ENCODE measurements around the gene KRTAP6-3. TPM values are rescaled to one million over a fixed set of nuclear protein-coding genes. Genes with fewer than 3 reads are reported as not detected.

KRTAP6-3 gene
- polyA plus RNA-seq, 1 donor from 2014 or later = not detected

DNA sequence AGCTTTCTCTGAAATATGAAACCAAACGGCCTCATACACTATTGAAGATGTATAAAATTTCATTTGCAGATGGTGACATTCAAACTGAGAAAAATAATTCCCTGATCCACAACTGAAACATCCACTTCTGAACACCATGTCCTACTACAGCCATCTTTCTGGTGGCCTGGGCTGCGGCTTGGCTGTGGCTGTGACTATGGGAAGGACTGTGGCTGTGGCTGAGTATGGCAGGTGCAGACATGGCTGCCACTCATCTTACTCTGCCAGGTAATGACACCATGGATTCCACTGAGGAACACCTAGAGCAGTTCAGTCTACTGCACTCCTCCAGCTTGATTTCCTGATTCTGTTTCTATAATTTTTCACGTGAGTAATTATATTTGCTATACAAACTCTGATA, 28.3 kb downstream of the KRTAP6-3 start, which contains the start of gene KRTAP20-4:
TSS of gene KRTAP20-4 (plus strand) at position 106 of the 400 bp plus-strand sequence.
- Histone ChIP-seq H3K9ac (ENCODE audit: low read length) (no peak within 1 kb of the TSS), H3K4me2 (ENCODE audit: low read length) (no peak within 1 kb of the TSS), H3K79me2 (replicated peaks; ENCODE audit: insufficient read depth, low read length) (no peaks in the 10 kb centered on the region), H3K36me3 (ENCODE audit: insufficient read depth, low read length) (no peaks in the 10 kb centered on the region), H3K9me3 (ENCODE audit: low read length) (peaks cover 6% of the 10 kb centered on the region), H2AFZ (ENCODE audit: low read depth, low read length) (no peak within 1 kb of the TSS), H3K4me3 (ENCODE audit: low read length) (no peak within 1 kb of the TSS), H3K9me2 (ENCODE audit: insufficient read depth, low read length) (no peaks in the 10 kb centered on the region), H3K27me3 (ENCODE audit: insufficient read depth, low read depth, low read length) (no peaks in the 10 kb centered on the region), H4K20me1 (ENCODE audit: insufficient read depth) (no peaks in the 10 kb centered on the region), H3F3A (ENCODE audit: insufficient read depth, low read length, poor library complexity, severe bottlenecking) (no peaks in the 10 kb centered on the region), H3K27ac (ENCODE audit: low read length) (peak within 1 kb of the TSS; percentile 36)
- TF ChIP-seq MXI1 (conservative IDR thresholded peaks at IDR 0.05; ENCODE audit: poor library complexity, severe bottlenecking) (no peak), EZH2 (IDR thresholded peaks at IDR 0.05; ENCODE audit: borderline replicate concordance, insufficient read depth, low read length, poor library complexity, severe bottlenecking) (no peak), TAF1 (IDR thresholded peaks at IDR 0.05; ENCODE audit: low read depth) (no peak), RAD21 (conservative IDR thresholded peaks at IDR 0.05) (no peak), SMC3 (conservative IDR thresholded peaks at IDR 0.05; ENCODE audit: poor library complexity) (no peak), POLR2AphosphoS5 (IDR thresholded peaks at IDR 0.05) (no peak), REST (IDR thresholded peaks at IDR 0.05; ENCODE audit: borderline replicate concordance) (no peak), EP300 (conservative IDR thresholded peaks at IDR 0.05; ENCODE audit: poor library complexity, severe bottlenecking) (no peak), CTCF (IDR thresholded peaks at IDR 0.05; ENCODE audit: poor library complexity, severe bottlenecking) (no peak)

DNA sequence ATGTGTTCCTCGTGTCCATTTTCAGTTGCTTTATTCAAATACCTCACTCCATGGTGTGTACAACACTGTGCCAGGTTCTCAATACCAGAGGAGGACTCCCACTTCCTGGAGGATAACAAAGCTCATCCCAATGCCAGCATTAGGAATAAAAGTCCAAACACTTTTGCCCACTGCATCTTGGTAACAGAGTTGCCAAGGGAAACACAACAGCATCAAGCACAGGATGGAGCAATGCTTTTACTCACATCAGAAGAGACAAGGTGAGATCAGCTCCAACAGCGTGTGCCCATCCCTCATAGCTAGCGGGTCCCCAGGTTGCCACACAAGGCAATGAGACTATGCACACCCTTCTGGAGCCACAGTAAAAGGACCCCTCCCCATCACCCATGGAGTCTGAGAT, 31.1 kb downstream of the KRTAP6-3 start:
- no peak overlapping the region for H3K4me3 ChIP-seq (ENCODE audit: low read length)
- H3K79me2 ChIP-seq (replicated peaks; ENCODE audit: insufficient read depth, low read length) = no peaks in the 10 kb centered on the region
- H3F3A ChIP-seq (ENCODE audit: insufficient read depth, low read length, poor library complexity, severe bottlenecking) = no peaks in the 10 kb centered on the region
- TF ChIP-seq REST (IDR thresholded peaks at IDR 0.05; ENCODE audit: borderline replicate concordance) = no peak
- TF ChIP-seq EZH2 (IDR thresholded peaks at IDR 0.05; ENCODE audit: borderline replicate concordance, insufficient read depth, low read length, poor library complexity, severe bottlenecking) = no peak
- no peak for TF ChIP-seq SMC3 (conservative IDR thresholded peaks at IDR 0.05; ENCODE audit: poor library complexity)
- TF ChIP-seq MXI1 (conservative IDR thresholded peaks at IDR 0.05; ENCODE audit: poor library complexity, severe bottlenecking) = no peak
- no peak for TF ChIP-seq TAF1 (IDR thresholded peaks at IDR 0.05; ENCODE audit: low read depth)
- no peak for TF ChIP-seq RAD21 (conservative IDR thresholded peaks at IDR 0.05)
- TF ChIP-seq CTCF (IDR thresholded peaks at IDR 0.05; ENCODE audit: poor library complexity, severe bottlenecking) = no peak
- no peaks in the 10 kb centered on the region for H4K20me1 ChIP-seq (ENCODE audit: insufficient read depth)
- no peak overlapping the region for H3K27ac ChIP-seq (ENCODE audit: low read length)
- H3K27me3 ChIP-seq (ENCODE audit: insufficient read depth, low read depth, low read length) = no peaks in the 10 kb centered on the region
- no peaks in the 10 kb centered on the region for H3K36me3 ChIP-seq (ENCODE audit: insufficient read depth, low read length)
- H2AFZ ChIP-seq (ENCODE audit: low read depth, low read length) = no peak overlapping the region
- no peaks in the 10 kb centered on the region for H3K9me2 ChIP-seq (ENCODE audit: insufficient read depth, low read length)
- H3K4me2 ChIP-seq (ENCODE audit: low read length) = no peak overlapping the region
- no peak overlapping the region for H3K9ac ChIP-seq (ENCODE audit: low read length)
- H3K9me3 ChIP-seq (ENCODE audit: low read length) = peaks cover 6% of the 10 kb centered on the region

Measured in neural cell (in vitro differentiated cells).